Measurements from ENCODE around the gene PAFAH1B1.
"Not testable (repeated sequence)": the region's sequence is repeated elsewhere in the genome, so short reads cannot be mapped to it uniquely, and the experiment has no call there.

PAFAH1B1 gene

DNA sequence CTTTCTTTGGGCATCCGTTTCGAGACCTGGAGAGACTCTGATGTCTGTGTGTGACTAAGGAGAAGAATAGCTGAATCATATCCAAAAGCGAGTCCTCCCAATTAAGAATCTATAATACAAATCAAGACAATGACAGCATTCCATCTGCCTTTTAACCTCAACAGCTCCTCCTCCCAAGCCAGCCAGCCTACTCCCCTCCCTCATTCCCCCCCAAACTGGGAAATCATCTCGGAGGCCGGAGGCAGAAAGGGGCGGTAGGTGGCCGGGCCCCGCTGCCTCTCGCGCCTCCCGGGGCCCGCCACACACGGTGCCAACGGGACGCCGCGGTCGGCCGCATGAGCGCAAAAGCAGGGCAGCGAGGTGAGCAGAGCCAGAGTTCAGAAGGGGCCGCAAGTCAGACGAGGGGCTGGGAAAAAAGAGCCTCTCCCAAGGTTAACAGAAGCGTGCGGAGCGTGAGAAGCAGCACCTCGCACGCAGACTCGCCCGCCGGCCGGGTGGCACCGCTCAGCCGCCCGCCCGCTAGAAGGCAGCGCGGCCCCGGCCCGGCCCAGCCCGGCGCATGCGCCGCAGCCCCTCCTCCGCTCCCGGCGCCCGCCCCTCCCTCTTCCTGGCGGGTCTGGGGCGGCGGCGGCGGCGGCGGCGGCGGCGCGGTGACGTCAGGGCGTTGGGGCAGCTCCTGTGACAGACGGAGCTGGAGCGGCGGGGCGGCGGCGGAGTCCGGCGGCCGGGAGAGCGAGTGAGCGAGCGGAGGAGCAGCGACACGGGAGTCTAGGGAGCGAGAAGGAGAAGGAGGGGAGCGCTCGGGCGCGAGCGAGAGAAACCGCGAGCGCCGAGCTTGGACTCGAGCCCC is at the start of gene PAFAH1B1:
TSS of gene PAFAH1B1 (plus strand) at position 684 of the 850 bp plus-strand sequence. CDS start 44,635 bp downstream, outside the sequence.
- TF ChIP-seq, protein P1, sequence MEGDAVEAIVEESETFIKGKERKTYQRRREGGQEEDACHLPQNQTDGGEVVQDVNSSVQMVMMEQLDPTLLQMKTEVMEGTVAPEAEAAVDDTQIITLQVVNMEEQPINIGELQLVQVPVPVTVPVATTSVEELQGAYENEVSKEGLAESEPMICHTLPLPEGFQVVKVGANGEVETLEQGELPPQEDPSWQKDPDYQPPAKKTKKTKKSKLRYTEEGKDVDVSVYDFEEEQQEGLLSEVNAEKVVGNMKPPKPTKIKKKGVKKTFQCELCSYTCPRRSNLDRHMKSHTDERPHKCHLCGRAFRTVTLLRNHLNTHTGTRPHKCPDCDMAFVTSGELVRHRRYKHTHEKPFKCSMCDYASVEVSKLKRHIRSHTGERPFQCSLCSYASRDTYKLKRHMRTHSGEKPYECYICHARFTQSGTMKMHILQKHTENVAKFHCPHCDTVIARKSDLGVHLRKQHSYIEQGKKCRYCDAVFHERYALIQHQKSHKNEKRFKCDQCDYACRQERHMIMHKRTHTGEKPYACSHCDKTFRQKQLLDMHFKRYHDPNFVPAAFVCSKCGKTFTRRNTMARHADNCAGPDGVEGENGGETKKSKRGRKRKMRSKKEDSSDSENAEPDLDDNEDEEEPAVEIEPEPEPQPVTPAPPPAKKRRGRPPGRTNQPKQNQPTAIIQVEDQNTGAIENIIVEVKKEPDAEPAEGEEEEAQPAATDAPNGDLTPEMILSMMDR (IDR thresholded peaks at IDR 0.05; ENCODE audit: low read depth, low read length): no peak
- peak; percentile 59 for DNase-seq (ENCODE audit: extremely low read depth, low read depth)

DNA sequence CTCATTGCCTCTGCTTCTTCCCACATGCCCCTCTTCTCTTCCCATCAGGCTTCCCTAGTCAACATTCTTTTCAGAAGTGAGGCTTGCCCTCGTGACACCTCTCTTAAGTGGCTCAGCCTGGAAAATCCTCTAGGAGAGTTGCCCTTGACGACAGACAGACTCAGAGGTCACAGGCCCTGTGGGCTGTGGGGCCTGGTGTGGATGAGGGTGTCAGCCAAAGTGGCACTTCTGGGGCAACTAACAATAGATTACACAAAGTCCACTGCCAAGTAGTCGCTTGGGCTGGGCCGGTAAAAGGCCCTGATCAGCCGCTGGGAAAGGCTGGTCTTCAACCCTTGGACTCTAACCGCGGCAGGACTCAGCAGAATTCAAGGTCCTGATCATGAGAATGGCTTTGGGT is 48.1 kb upstream of the PAFAH1B1 start:
- DNase-seq (ENCODE audit: extremely low read depth, low read depth): no peak
- TF ChIP-seq, protein P1 (IDR thresholded peaks at IDR 0.05; ENCODE audit: low read depth, low read length): no peak

DNA sequence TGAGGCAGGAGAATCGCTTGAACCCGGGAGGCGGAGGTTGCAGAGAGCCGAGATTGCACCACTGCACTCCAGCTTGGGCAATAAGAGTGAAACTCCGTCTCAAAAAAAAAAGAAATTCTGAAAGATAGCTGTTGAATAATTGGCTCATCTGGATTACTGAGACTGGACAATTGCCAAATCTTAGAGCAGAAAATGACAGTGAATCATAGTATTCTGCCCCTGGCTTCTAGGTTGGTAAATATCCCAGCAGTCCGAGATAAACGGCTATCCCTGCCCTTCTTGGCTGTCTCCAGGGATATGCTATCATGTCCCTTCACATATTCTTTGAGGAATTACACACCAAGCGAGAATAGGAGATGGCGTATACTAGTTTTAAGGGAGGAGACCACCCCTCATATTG is 46.3 kb upstream of the PAFAH1B1 start:
- DNase-seq (ENCODE audit: extremely low read depth, low read depth): no peak
- TF ChIP-seq, protein P1 (IDR thresholded peaks at IDR 0.05; ENCODE audit: low read depth, low read length): no peak

DNA sequence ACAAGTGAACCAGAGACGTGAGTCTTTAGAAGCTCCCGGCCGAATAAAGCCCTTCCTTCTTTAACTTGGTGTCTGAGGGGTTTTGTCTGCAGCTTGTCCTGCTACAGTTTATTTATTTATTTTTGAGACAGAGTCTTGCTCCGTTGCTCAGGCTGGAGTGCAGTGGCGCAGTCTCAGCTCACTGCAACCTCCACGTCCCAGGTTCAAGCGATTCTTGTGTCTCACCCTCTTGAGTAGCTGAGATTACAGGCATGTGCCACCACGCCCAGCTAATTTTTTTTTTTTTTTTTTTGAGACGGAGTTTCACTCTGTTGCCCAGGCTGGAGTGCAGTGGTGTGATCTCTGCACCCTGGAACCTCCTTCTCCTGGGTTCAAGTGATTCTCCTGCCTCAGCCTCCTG is 45.4 kb upstream of the PAFAH1B1 start:
- DNase-seq (ENCODE audit: extremely low read depth, low read depth): not testable (repeated sequence)

DNA sequence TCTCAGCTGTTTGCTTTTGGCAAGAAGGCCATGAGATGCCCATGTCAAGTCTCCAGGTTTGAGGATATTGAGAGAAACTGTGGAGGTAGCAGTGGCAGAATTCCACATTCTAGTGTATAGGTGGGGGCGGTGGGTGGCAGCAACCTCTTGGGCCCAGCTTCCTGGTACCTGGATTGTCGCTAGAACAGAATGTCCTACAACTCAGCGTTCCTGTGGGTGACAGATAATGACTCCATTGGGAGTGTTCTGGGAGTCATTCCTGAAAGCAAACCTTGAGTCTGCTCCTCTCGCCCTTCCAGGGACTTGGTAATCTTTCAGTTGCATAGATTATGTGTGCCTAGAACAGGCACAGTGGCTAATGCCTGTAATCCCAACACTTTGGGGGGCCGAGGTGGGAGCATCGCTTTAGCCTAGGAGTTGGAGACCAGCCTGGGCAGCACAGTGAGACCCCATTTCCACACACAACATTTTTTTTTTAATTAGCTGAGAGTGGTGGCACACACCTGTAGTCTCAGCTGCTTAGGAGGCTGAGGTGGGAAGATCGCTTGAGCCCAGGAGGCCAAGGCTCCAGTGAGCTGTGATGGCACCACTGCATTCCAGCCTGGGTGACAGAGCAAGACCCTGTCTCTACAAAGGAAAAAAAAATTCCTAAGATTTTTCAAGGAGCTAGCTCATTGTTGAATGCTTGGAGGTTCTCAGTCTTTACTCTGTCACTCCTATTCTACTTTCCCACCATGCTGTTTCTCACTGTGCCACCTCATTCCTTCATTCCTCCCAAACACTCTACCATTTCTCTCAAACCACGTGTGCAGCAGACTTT is 43.9 kb upstream of the PAFAH1B1 start:
- no peak for DNase-seq (ENCODE audit: extremely low read depth, low read depth)
- TF ChIP-seq, protein P1 (IDR thresholded peaks at IDR 0.05; ENCODE audit: low read depth, low read length): no peak

DNA sequence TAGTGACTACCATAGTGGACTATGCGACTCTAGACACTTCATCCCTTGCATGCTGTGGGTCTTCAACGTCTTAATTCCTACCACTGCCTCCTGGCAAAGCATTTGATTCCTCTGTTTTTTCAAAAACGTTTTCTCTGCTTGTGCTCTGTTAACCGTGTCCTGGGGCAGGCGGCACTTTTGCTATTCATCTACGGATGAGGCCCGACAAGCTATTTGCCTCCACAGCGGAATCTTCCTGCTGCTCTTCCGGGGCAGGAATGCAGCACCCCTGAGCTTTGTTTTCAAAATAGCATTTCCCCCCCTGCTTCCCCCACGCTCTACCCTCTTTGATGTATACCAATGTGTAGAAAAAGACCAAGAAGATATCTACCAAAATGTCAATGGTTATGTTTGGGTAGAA is 42.0 kb upstream of the PAFAH1B1 start:
- TF ChIP-seq, protein P1 (IDR thresholded peaks at IDR 0.05; ENCODE audit: low read depth, low read length): no peak
- DNase-seq (ENCODE audit: extremely low read depth, low read depth): no peak

DNA sequence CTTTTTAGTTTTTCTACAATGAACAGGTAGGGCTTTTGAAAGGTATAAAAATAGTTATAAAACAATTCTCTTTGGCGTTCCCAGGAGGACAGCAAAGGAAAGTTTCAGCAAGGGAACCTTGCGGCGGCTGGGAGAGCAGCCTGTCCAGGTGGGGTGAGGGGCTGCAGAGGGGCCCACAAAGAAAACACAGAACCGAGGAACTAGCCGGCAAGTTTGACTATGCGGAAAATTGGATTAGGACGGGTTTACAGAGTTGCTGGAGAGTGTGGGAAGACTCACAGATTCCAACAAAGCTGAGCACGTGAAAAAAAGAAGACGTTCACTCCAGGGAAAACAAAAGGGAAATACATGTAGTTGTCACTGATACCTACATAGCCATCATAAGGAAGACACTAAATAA is 41.5 kb upstream of the PAFAH1B1 start:
- TF ChIP-seq, protein P1 (IDR thresholded peaks at IDR 0.05; ENCODE audit: low read depth, low read length): no peak
- no peak for DNase-seq (ENCODE audit: extremely low read depth, low read depth)
